GM21526 (cell line): ENCODE results near the gene SMCP.

ENCODE experiments used
- ATAC-seq: cut with Tn5 transposase; IDR thresholded peaks from one replicate; pipeline ENCODE4 v1.9.1; 2021; ENCODE audit warnings: moderate library complexity; ENCODE audit not compliant: unreplicated experiment, low FRiP score

The SMCP gene

DNA sequence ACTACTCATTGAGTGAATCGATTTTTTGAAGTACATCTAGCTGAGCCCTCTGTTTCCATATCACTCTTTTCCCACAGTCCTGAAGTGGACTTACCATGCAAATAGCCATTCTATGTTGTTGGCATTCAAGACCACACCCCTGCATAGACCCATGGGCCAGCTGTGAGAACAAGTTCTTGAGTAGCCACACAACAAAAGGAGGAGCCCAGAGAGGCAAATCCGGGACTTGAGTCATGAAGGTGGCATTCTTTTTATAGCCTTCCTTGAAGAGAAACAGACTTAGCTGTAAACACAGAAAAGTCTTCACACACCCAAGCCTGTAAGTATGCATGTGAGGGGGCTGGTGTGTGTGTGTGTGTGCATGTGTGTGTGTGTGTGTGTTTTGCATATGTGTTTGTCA lies 55.1 kb downstream of the SMCP start:
- no peak for ATAC-seq
